Activated T-helper 1 cell treated with anti-CD3 and anti-CD28 coated beads, Interleukin-12 subunit alpha, Interleukin-12 subunit beta, Interleukin-2, Interleukin-4 antibody, amounts not matched to agents 30 ng/mL and 10 ng/mL and 1 ng/mL, durations not matched to agents 14 hours and 24 hours and 36 hours (primary cell): ENCODE results near the gene CPA1. TPM values are rescaled to one million over a fixed set of nuclear protein-coding genes. Genes with fewer than 3 reads are reported as not detected.

Experiments
- DNase-seq: peaks from one replicate; pipeline ENCODE4 v3.0.0; 2021; ENCODE audit warnings: low spot score
- H3K27ac Mint-ChIP-seq: one replicate; pipeline ENCODE4 v1.8.0; 2021; ENCODE audit warnings: mild to moderate bottlenecking, mixed read lengths
- H3K27me3 Mint-ChIP-seq: one replicate; pipeline ENCODE4 v1.8.0; 2022; ENCODE audit warnings: mild to moderate bottlenecking, moderate library complexity, mixed read lengths; ENCODE audit not compliant: insufficient read depth
- H3K36me3 Mint-ChIP-seq: one replicate; pipeline ENCODE4 v1.8.0; 2021; ENCODE audit warnings: low read depth, mixed read lengths
- H3K4me1 Mint-ChIP-seq: one replicate; pipeline ENCODE4 v1.8.0; 2021; ENCODE audit warnings: low read depth, mixed read lengths
- H3K4me3 Mint-ChIP-seq: one replicate; pipeline ENCODE4 v1.8.0; 2021; ENCODE audit warnings: mild to moderate bottlenecking, moderate library complexity, mixed read lengths
- H3K9me3 Mint-ChIP-seq: one replicate; pipeline ENCODE4 v1.8.0; 2021; ENCODE audit warnings: mixed read lengths
- intact Hi-C: fragments of 100-400 bp; cut with micrococcal nuclease; formaldehyde crosslinking; loops from one replicate; pipeline ENCODE4 v1.15.1; 2024
- total RNA-seq: library from RNA; stranded (reverse); gene quantifications from 2 replicates; pipeline ENCODE4 v1.2.3, GENCODE V29; 2022

CPA1 gene
- total RNA-seq, 1 donor from 2014 or later = not detected

- intact Hi-C loops = no loop called here
- H3K27ac Mint-ChIP-seq = no peak overlapping the region
- no peaks in the 10 kb centered on the region for H3K9me3 Mint-ChIP-seq
- H3K4me1 Mint-ChIP-seq = peaks cover 10% of the 10 kb centered on the region
- H3K27me3 Mint-ChIP-seq = peaks cover 3% of the 10 kb centered on the region
- DNase-seq = no peak
- H3K36me3 Mint-ChIP-seq = no peaks in the 10 kb centered on the region
- no peak overlapping the region for H3K4me3 Mint-ChIP-seq
Measured at GRCh38 chr7:130346941-130347340, 33.4 kb upstream of the CPA1 start.

- Mint-ChIP-seq H3K27ac (no peak overlapping the region), H3K4me1 (peaks cover 10% of the 10 kb centered on the region), H3K4me3 (no peak overlapping the region), H3K36me3 (no peaks in the 10 kb centered on the region), H3K9me3 (no peaks in the 10 kb centered on the region), H3K27me3 (peaks cover 1% of the 10 kb centered on the region)
- intact Hi-C loops = no loop called here
- DNase-seq = no peak
Measured at GRCh38 chr7:130349911-130350782, 30.1 kb upstream of the CPA1 start.

- H3K36me3 Mint-ChIP-seq = no peaks in the 10 kb centered on the region
- H3K4me1 Mint-ChIP-seq = peaks cover 10% of the 10 kb centered on the region
- H3K4me3 Mint-ChIP-seq = no peak overlapping the region
- peaks cover 1% of the 10 kb centered on the region for H3K27me3 Mint-ChIP-seq
- no peak for DNase-seq
- intact Hi-C loops = no loop called here
- H3K27ac Mint-ChIP-seq = peak overlapping the region; percentile 21
- H3K9me3 Mint-ChIP-seq = no peaks in the 10 kb centered on the region
Measured at GRCh38 chr7:130350945-130351790, 29.1 kb upstream of the CPA1 start.

- intact Hi-C loops = no loop called here
- Mint-ChIP-seq H3K9me3 (no peaks in the 10 kb centered on the region), H3K4me1 (peaks cover 10% of the 10 kb centered on the region), H3K4me3 (no peak overlapping the region), H3K27me3 (peaks cover 1% of the 10 kb centered on the region), H3K27ac (no peak overlapping the region), H3K36me3 (no peaks in the 10 kb centered on the region)
- DNase-seq = no peak
Measured at GRCh38 chr7:130351791-130352090, 28.6 kb upstream of the CPA1 start.

GRCh38 chr7:130352194-130353074, 27.9 kb upstream of the CPA1 start:
- DNase-seq = no peak
- intact Hi-C loops = no loop called here
- no peaks in the 10 kb centered on the region for H3K9me3 Mint-ChIP-seq
- peaks cover 10% of the 10 kb centered on the region for H3K4me1 Mint-ChIP-seq
- H3K4me3 Mint-ChIP-seq = no peak overlapping the region
- peaks cover 1% of the 10 kb centered on the region for H3K27me3 Mint-ChIP-seq
- no peaks in the 10 kb centered on the region for H3K36me3 Mint-ChIP-seq
- H3K27ac Mint-ChIP-seq = no peak overlapping the region

GRCh38 chr7:130353196-130353595, 27.1 kb upstream of the CPA1 start:
- no peaks in the 10 kb centered on the region for H3K9me3 Mint-ChIP-seq
- H3K4me3 Mint-ChIP-seq = no peak overlapping the region
- H3K36me3 Mint-ChIP-seq = no peaks in the 10 kb centered on the region
- peaks cover 1% of the 10 kb centered on the region for H3K27me3 Mint-ChIP-seq
- intact Hi-C loops = no loop called here
- H3K4me1 Mint-ChIP-seq = peaks cover 10% of the 10 kb centered on the region
- no peak overlapping the region for H3K27ac Mint-ChIP-seq
- DNase-seq = no peak

GRCh38 chr7:130356121-130356875, 24.0 kb upstream of the CPA1 start:
- H3K36me3 Mint-ChIP-seq = no peaks in the 10 kb centered on the region
- intact Hi-C loops = no loop called here
- H3K27ac Mint-ChIP-seq = no peak overlapping the region
- DNase-seq = no peak
- H3K4me1 Mint-ChIP-seq = peaks cover 4% of the 10 kb centered on the region
- H3K9me3 Mint-ChIP-seq = peaks cover 13% of the 10 kb centered on the region
- H3K27me3 Mint-ChIP-seq = peaks cover 4% of the 10 kb centered on the region
- no peak overlapping the region for H3K4me3 Mint-ChIP-seq

- H3K4me3 Mint-ChIP-seq = no peak overlapping the region
- no peak overlapping the region for H3K27ac Mint-ChIP-seq
- H3K4me1 Mint-ChIP-seq = no peaks in the 10 kb centered on the region
- peaks cover 4% of the 10 kb centered on the region for H3K27me3 Mint-ChIP-seq
- H3K36me3 Mint-ChIP-seq = no peaks in the 10 kb centered on the region
- peaks cover 13% of the 10 kb centered on the region for H3K9me3 Mint-ChIP-seq
- intact Hi-C loops = no loop called here
- DNase-seq = no peak
Measured at GRCh38 chr7:130356876-130357611, 23.2 kb upstream of the CPA1 start.

GRCh38 chr7:130358471-130358870, 21.8 kb upstream of the CPA1 start:
- Mint-ChIP-seq H3K36me3 (no peaks in the 10 kb centered on the region), H3K4me3 (no peak overlapping the region), H3K27me3 (peaks cover 2% of the 10 kb centered on the region), H3K27ac (no peak overlapping the region), H3K9me3 (peaks cover 13% of the 10 kb centered on the region), H3K4me1 (no peaks in the 10 kb centered on the region)
- intact Hi-C loops = no loop called here
- DNase-seq = no peak

- no peak overlapping the region for H3K27ac Mint-ChIP-seq
- H3K4me3 Mint-ChIP-seq = no peak overlapping the region
- H3K27me3 Mint-ChIP-seq = peaks cover 2% of the 10 kb centered on the region
- DNase-seq = no peak
- H3K9me3 Mint-ChIP-seq = peaks cover 13% of the 10 kb centered on the region
- peaks cover 4% of the 10 kb centered on the region for H3K4me1 Mint-ChIP-seq
- intact Hi-C loops = no loop called here
- H3K36me3 Mint-ChIP-seq = no peaks in the 10 kb centered on the region
Measured at GRCh38 chr7:130359276-130359857, 20.9 kb upstream of the CPA1 start.

- Mint-ChIP-seq H3K27me3 (peaks cover 2% of the 10 kb centered on the region), H3K9me3 (peaks cover 13% of the 10 kb centered on the region), H3K36me3 (no peaks in the 10 kb centered on the region), H3K4me1 (peaks cover 4% of the 10 kb centered on the region), H3K4me3 (no peak overlapping the region), H3K27ac (no peak overlapping the region)
- intact Hi-C loops = no loop called here
- no peak for DNase-seq
Measured at GRCh38 chr7:130360518-130360917, 19.8 kb upstream of the CPA1 start.
